Ishikawa (cell line): ENCODE results near the gene FCRLB.

ENCODE experiments used
- CEBPB ChIP-seq: IDR thresholded peaks from 2 replicates; pipeline ENCODE4 v1.6.1; 2012
- CREB1 ChIP-seq: IDR thresholded peaks from 2 replicates; pipeline ENCODE4 v1.6.1; 2012; ENCODE audit warnings: low read depth
- EGR1 ChIP-seq: IDR thresholded peaks from 2 replicates; pipeline ENCODE4 v1.6.1; 2012
- EP300 ChIP-seq: IDR thresholded peaks from 2 replicates; pipeline ENCODE4 v1.6.1; 2012; ENCODE audit warnings: borderline replicate concordance
- FOXM1 ChIP-seq: IDR thresholded peaks from 2 replicates; pipeline ENCODE4 v1.6.1; 2012; ENCODE audit warnings: low read depth, borderline replicate concordance
- NFIC ChIP-seq: IDR thresholded peaks from 2 replicates; pipeline ENCODE4 v1.6.1; 2012
- RAD21 ChIP-seq: IDR thresholded peaks from 2 replicates; pipeline ENCODE4 v1.6.1; 2012; ENCODE audit warnings: low read depth
- TAF1 ChIP-seq: IDR thresholded peaks from 2 replicates; pipeline ENCODE4 v1.6.1; 2012; ENCODE audit warnings: low read depth, mild to moderate bottlenecking
- TCF12 ChIP-seq: IDR thresholded peaks from 2 replicates; pipeline ENCODE4 v1.6.1; 2012; ENCODE audit warnings: low read depth
- TEAD4 ChIP-seq: IDR thresholded peaks from 2 replicates; pipeline ENCODE4 v1.6.1; 2012
- YY1 ChIP-seq: IDR thresholded peaks from 2 replicates; pipeline ENCODE4 v1.6.1; 2012; ENCODE audit warnings: low read depth
- ZBTB7A ChIP-seq: IDR thresholded peaks from 2 replicates; pipeline ENCODE4 v1.6.1; 2012; ENCODE audit warnings: low read depth
- TF ChIP-seq, protein P1 (sequence below): IDR thresholded peaks from 2 replicates; pipeline ENCODE4 v1.6.1; 2012; ENCODE audit warnings: low read depth, mild to moderate bottlenecking
- TF ChIP-seq, protein P2 (sequence below): IDR thresholded peaks from 2 replicates; pipeline ENCODE4 v1.6.1; 2012
- TF ChIP-seq, protein P3 (sequence below): IDR thresholded peaks from 2 replicates; pipeline ENCODE4 v1.6.1; 2012

Gene FCRLB

GRCh38 chr1:161681879-161682278 lies 39.5 kb upstream of the FCRLB start:
- no peak for TF ChIP-seq RAD21
- TF ChIP-seq TAF1: no peak
- TF ChIP-seq EGR1: no peak
- TF ChIP-seq, protein P1, sequence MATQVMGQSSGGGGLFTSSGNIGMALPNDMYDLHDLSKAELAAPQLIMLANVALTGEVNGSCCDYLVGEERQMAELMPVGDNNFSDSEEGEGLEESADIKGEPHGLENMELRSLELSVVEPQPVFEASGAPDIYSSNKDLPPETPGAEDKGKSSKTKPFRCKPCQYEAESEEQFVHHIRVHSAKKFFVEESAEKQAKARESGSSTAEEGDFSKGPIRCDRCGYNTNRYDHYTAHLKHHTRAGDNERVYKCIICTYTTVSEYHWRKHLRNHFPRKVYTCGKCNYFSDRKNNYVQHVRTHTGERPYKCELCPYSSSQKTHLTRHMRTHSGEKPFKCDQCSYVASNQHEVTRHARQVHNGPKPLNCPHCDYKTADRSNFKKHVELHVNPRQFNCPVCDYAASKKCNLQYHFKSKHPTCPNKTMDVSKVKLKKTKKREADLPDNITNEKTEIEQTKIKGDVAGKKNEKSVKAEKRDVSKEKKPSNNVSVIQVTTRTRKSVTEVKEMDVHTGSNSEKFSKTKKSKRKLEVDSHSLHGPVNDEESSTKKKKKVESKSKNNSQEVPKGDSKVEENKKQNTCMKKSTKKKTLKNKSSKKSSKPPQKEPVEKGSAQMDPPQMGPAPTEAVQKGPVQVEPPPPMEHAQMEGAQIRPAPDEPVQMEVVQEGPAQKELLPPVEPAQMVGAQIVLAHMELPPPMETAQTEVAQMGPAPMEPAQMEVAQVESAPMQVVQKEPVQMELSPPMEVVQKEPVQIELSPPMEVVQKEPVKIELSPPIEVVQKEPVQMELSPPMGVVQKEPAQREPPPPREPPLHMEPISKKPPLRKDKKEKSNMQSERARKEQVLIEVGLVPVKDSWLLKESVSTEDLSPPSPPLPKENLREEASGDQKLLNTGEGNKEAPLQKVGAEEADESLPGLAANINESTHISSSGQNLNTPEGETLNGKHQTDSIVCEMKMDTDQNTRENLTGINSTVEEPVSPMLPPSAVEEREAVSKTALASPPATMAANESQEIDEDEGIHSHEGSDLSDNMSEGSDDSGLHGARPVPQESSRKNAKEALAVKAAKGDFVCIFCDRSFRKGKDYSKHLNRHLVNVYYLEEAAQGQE: no peak
- no peak for TF ChIP-seq YY1
- TF ChIP-seq, protein P2, sequence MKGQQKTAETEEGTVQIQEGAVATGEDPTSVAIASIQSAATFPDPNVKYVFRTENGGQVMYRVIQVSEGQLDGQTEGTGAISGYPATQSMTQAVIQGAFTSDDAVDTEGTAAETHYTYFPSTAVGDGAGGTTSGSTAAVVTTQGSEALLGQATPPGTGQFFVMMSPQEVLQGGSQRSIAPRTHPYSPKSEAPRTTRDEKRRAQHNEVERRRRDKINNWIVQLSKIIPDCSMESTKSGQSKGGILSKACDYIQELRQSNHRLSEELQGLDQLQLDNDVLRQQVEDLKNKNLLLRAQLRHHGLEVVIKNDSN: no peak
- no peak for TF ChIP-seq CREB1
- TF ChIP-seq NFIC: no peak
- no peak for TF ChIP-seq TEAD4
- no peak for TF ChIP-seq FOXM1
- TF ChIP-seq EP300: no peak
- no peak for TF ChIP-seq TCF12
- TF ChIP-seq CEBPB: no peak

DNA sequence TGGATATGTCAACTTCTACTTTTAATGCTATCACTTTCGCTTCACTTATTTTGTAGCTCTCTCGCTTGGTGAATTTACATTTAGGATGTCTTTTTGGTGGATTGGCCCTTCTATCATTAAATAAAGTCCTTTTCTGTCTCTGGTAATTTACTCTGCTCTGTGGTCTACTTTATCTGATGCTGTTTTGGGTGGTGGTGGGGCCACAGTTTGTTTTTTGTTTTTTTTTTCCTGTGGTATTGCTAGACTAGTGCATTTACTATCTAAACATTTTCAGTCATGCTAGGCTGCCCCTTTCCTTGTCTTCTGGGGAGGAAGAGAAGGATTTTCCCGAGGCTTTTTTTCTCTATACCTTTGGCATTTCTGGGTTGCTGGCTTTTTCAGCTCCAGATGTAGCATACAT lies 32.4 kb upstream of the FCRLB start:
- TF ChIP-seq CEBPB (no peak), NFIC (no peak), TEAD4 (no peak), EGR1 (no peak), RAD21 (no peak), YY1 (no peak), TCF12 (no peak), CREB1 (no peak), EP300 (no peak), TAF1 (no peak), FOXM1 (no peak), ZBTB7A (no peak)
- TF ChIP-seq, protein P3, sequence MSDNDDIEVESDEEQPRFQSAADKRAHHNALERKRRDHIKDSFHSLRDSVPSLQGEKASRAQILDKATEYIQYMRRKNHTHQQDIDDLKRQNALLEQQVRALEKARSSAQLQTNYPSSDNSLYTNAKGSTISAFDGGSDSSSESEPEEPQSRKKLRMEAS: no peak
- TF ChIP-seq, protein P1: no peak
- TF ChIP-seq, protein P2: no peak

- no peak for TF ChIP-seq TEAD4
Measured at GRCh38 chr1:161691846-161692245, 29.5 kb upstream of the FCRLB start.

GRCh38 chr1:161702250-161702649 lies 19.1 kb upstream of the FCRLB start:
- TF ChIP-seq, protein P2: no peak
- TF ChIP-seq TCF12 (no peak), CREB1 (no peak), RAD21 (no peak), FOXM1 (no peak), EP300 (no peak), NFIC (no peak), TAF1 (no peak), YY1 (no peak), EGR1 (no peak), TEAD4 (no peak), CEBPB (no peak), ZBTB7A (no peak)
- TF ChIP-seq, protein P3: no peak
- TF ChIP-seq, protein P1: no peak
